RWPE1 (cell line): ENCODE measurements around the gene MERTK.
"Not testable (repeated sequence)": the region's sequence is repeated elsewhere in the genome, so short reads cannot be mapped to it uniquely, and the experiment has no call there.

ENCODE experiments used
- CTCF ChIA-PET: fragments of 350-600 bp; sonication (Branson Sonifier 250); formaldehyde crosslinking; extraction: SDS; loops from one replicate; lab custom pipeline; 2021; lab: Yijun Ruan, JAX
- POLR2A ChIA-PET: fragments of 400-600 bp; formaldehyde crosslinking; extraction: SDS; loops from one replicate; lab custom pipeline; 2020; ENCODE audit warnings: antibody characterized with exemption; ENCODE audit not compliant: low non-redundant PET; lab: Yijun Ruan, JAX
- DNase-seq: peaks from one replicate; pipeline ENCODE4 v3.0.0; 2012; ENCODE audit warnings: low spot score
- H3K27ac ChIP-seq: fragments of 450-650 bp; 2 replicates; pipeline ENCODE4 v1.5.1; 2017
- TF ChIP-seq, protein P1 (sequence below): fragments of 450-650 bp; conservative IDR thresholded peaks from 2 replicates; pipeline ENCODE4 v1.5.1; 2017; ENCODE audit warnings: low read depth, mild to moderate bottlenecking

The MERTK gene

DNA sequence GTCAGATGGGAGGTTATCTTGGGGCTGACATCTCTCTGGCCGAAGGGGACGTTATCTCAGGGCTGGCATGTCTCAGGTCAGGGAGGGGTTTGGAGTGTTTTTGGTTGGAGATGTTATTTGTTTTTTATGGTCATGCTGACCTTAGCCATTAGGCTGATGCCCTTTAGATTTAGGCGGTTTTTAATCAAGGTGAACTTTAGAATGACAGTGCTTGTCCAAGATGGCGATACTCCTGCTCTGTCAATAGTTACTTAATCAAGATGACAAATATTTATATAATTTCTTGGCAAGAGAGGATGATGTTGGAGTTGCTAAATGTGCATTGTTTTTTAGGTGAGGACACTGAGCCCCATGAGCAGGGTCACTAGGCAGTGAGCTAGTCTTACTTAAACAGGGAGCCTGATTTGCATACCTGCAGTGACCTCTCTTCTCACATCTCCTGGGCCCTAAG, 34.5 kb downstream of the MERTK start:
- POLR2A ChIA-PET: no interaction called here
- H3K27ac ChIP-seq: no peak overlapping the region
- DNase-seq: no peak
- CTCF ChIA-PET: no interaction called here
- TF ChIP-seq, protein P1, sequence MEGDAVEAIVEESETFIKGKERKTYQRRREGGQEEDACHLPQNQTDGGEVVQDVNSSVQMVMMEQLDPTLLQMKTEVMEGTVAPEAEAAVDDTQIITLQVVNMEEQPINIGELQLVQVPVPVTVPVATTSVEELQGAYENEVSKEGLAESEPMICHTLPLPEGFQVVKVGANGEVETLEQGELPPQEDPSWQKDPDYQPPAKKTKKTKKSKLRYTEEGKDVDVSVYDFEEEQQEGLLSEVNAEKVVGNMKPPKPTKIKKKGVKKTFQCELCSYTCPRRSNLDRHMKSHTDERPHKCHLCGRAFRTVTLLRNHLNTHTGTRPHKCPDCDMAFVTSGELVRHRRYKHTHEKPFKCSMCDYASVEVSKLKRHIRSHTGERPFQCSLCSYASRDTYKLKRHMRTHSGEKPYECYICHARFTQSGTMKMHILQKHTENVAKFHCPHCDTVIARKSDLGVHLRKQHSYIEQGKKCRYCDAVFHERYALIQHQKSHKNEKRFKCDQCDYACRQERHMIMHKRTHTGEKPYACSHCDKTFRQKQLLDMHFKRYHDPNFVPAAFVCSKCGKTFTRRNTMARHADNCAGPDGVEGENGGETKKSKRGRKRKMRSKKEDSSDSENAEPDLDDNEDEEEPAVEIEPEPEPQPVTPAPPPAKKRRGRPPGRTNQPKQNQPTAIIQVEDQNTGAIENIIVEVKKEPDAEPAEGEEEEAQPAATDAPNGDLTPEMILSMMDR: no peak

DNA sequence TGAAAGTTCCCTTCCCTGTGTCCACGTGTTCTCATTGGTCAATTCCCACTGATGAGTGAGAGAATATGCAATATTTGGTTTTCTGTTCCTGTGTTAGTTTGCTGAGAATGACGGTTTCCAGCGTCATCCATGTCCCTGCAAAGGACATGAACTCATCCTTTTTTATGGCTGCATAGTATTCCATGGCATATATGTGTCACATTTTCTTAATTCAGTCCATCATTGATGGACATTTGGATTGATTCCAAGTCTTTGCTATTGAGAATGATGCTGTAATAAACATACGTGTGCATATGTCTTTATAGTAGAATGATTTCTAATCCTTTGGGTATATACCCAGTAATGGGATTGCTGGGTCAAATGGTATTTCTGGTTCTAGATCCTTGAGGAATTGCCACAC, 35.5 kb downstream of the MERTK start:
- DNase-seq, H3K27ac ChIP-seq, POLR2A ChIA-PET, CTCF ChIA-PET: not testable (repeated sequence)

DNA sequence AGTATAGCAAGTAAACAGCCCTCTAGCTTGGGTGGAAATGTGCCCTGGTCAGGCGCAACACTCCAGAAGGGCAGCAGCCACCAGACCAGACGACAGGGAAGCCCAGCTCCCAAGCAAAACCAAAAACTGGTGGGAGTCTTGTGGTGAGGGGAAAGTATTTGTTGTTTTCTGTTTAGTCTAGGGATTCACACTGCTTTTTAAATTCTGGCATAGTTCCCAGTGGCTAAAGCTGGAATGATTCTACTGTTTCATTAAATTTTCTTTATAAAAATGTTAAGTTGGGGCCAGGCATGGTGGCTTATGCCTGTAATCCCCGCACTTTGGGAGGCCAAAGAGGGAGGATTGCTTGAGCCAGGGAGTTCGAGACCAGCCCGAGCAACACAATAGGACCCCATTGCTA, 38.5 kb downstream of the MERTK start:
- no peak overlapping the region for H3K27ac ChIP-seq
- ChIA-PET CTCF (interaction anchor here (1.0 kb wide), 1 partner anchor 39 kb away, joined by 3 read pairs; no protein-coding TSS in a partner anchor), POLR2A (no interaction called here)
- no peak for DNase-seq
- TF ChIP-seq, protein P1: no peak

DNA sequence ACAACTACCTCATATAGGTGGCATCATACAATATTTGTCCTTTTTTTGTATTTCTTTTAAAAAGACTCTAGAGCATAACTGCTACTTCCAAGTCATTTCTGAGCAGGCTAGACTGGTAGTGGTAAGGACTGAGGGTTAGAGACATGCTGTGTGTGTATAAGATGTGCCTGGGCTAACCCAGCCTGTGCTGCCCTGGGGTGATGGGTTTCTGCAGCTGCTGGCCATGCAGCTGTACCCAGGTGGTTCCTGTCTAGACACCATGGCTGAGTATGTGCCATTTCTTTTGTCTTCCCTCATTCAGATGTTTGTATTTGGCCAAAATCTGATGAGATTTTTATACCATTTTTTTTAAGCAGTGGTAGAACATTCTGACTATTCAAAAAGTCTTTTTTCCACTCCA, 40.0 kb downstream of the MERTK start:
- DNase-seq: no peak
- ChIA-PET POLR2A (no interaction called here), CTCF (no interaction called here)
- H3K27ac ChIP-seq: no peak overlapping the region
- TF ChIP-seq, protein P1: no peak

DNA sequence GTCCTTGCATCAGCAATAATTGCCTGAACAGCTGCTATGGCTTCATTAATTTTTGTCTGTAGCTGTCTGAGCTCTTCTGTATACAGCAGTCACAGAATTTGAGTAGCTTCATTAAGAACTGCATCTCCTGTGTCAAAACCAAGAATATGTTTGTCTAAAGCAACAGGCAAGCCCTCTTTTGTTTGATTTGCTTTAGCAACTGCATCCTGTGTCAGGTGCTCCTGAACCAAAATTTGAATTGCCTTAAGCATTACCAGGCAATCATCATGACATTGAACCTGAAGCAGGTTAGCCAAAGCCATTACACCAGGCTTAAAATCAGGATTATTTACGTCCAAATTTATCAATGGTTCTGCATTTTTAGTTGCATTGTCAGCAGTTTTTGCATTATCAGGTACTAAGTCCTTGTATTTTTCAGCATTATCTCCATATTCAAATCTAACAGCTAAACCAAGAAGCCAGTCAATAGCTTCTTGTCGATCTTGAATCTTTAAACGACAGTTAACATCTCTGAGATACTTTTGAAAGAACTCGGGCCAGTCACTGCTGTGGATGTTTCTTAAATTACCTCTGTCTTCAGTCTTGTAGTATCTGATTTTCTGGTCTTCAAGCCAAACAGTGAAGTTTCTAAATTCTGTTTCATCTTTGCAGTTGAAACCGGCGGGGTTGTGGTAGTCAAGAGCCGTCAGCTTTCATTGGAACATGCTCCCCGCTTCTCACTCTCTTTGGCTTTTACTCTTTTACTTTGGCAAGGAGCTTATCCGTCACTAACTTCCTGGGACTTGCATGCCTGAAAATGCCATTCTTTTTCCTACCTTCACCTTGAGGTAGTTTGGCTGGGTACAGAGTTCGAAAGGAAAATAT, 42.2 kb downstream of the MERTK start:
- TF ChIP-seq, protein P1: no peak
- DNase-seq: no peak
- H3K27ac ChIP-seq: no peak overlapping the region
- ChIA-PET POLR2A (no interaction called here), CTCF (no interaction called here)

DNA sequence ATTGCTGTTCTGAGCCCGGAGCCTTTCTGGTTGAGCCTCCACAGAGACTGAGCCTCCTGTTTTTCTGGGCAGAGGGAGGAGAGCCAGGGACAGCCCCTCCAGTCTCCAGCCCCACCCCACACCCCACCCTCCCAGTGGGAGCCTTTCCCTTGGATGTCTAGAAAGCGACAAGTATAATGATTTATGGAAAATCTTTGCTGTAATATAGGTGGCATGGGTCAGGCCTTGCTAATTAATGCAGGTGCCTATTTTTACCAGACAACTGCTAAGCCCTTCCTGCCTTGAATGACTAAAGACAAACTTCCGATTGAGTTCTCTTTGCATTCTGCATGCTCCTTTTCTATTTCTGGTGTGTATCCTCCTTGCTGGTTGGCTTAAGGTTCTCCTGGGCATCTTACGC, 43.1 kb downstream of the MERTK start:
- no peak for DNase-seq
- TF ChIP-seq, protein P1: no peak
- no peak overlapping the region for H3K27ac ChIP-seq
- CTCF ChIA-PET: no interaction called here
- POLR2A ChIA-PET: no interaction called here

DNA sequence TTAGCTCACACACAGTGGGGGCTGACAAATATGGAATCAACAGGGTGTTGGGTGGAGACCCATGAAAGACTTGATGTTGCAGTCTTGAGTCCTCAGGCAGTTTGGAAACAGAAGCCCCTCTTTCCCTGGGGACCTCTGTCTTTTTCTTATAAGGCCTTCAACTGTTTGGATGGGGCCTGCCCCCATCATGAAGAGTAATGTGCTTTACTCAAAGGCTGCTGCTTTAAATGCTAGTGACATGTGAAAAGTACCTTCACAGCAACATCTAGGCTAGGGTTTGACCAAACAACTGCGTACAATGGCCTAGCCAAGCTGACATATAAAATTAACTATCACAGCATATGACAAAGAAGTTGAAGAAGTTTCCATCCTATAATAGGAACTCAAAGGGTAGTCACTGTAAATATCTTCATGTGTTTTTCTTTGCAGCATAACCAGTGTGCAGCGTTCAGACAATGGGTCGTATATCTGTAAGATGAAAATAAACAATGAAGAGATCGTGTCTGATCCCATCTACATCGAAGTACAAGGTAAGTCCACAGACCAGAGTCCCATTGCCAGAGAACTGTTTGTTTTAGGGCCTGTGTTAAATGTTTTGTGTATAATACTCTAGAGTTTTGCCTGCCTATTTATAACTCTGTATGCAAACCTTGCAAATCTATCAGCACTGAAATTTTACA, 46.3 kb downstream of the MERTK start:
- H3K27ac ChIP-seq: no peak overlapping the region
- TF ChIP-seq, protein P1: no peak
- ChIA-PET CTCF (no interaction called here), POLR2A (no interaction called here)
- no peak for DNase-seq
